Psoas muscle (tissue), 8 donors: ENCODE measurements around the gene KRTAP19-8. TPM values are rescaled to one million over a fixed set of nuclear protein-coding genes. Genes with fewer than 3 reads are reported as not detected.

Source experiments
- ATAC-seq, 4 donors: fragments of 200-7000 bp; cut with Tn5 transposase; one replicate each; pipeline ENCODE4 v1.9.1; 2020; ENCODE audit warnings: moderate library complexity in 3 of 4, mild to moderate bottlenecking in 2 of 4
- DNase-seq, 2 donors: peaks; one replicate each; pipeline ENCODE4 v3.0.0-alpha.2; 2020
- H3K27ac ChIP-seq: fragments of 200-600 bp; one replicate; pipeline ENCODE4 v1.8.0; 2022
- H3K27me3 ChIP-seq, 3 donors: fragments of 200-600 bp in 1 of 3; one replicate each; pipeline versions ENCODE4 v1.6.1 to v1.8.0; 2013 to 2022; ENCODE audit warnings: low read length in 2 of 3, mild to moderate bottlenecking in 2 of 3, moderate library complexity in 1 of 3; ENCODE audit not compliant: insufficient read depth in 3 of 3
- H3K36me3 ChIP-seq, 2 donors: fragments of 200-600 bp in 1 of 2; one replicate each; pipeline versions ENCODE4 v1.6.1 to v1.8.0; 2013 to 2022; ENCODE audit warnings: low read depth in 1 of 2, mild to moderate bottlenecking in 1 of 2, moderate library complexity in 1 of 2; ENCODE audit not compliant: insufficient read depth in 1 of 2
- H3K4me1 ChIP-seq: fragments of 200-600 bp; one replicate; pipeline ENCODE4 v1.8.0; 2022
- H3K4me3 ChIP-seq: fragments of 200-600 bp; one replicate; pipeline ENCODE4 v1.8.0; 2022; ENCODE audit warnings: mild to moderate bottlenecking
- H3K9me3 ChIP-seq: fragments of 200-600 bp; one replicate; pipeline ENCODE4 v1.8.0; 2022
- CTCF ChIP-seq: fragments of 200-600 bp; IDR thresholded peaks from one replicate; pipeline ENCODE4 v1.8.0; 2022; ENCODE audit warnings: antibody characterized with exemption
- WGBS, 3 donors: extraction: QIAGEN DNeasy Blood & Tissue Kit; methylation state at CpG; one replicate each; pipeline versions ENCODE4 v1.1.6 to v1.1.7; 2013; 5-methylcytosine and 5-hydroxymethylcytosine counted together
- intact Hi-C, 2 donors: fragments of 100-400 bp; cut with DNase I; formaldehyde crosslinking; loops; one replicate each; pipeline versions ENCODE4 v1.11.0 to v1.14.2; 2022
- polyA plus RNA-seq, 3 donors: library from polyadenylated mRNA; stranded (reverse); fragments of 200-250 nt; gene quantifications; one replicate each; pipeline ENCODE4 v1.2.3, GENCODE V29; 2013
- total RNA-seq, 4 donors: library from RNA; stranded (reverse); fragmentation: NEBNext Ultra II Directional in 2 of 4; extraction: Animal tissue kit (Norgen Biotek cat#: 25700) in 2 of 4; gene quantifications; one replicate each; pipeline versions ENCODE4 v1.2.1 to v1.2.4, GENCODE V29; 2021 to 2023
- donor health status: healthy with polysubstance abuse.
- donor health status: DM: no; HTN: no; CAD: no; lungs with moderate emphysema.
- donor health status: Bipolar disorder and iron deficiency.
- donor health status: healthy.
- donor health status: DM: yes; HTN: yes; CAD: no.
- donor health status: DM: no; HTN: no; CAD: no.
- donor health status: DM: no; HTN: no; CAD: no.
- donor health status: DM: yes; HTN: yes; CAD: no.

Gene KRTAP19-8
- total and polyA plus RNA-seq, 7 donors: not detected

- H3K36me3 ChIP-seq: no peaks in the 10 kb centered on the region
- H3K27me3 ChIP-seq: no peaks in the 10 kb centered on the region
- intact Hi-C loops: no loop called here
- no peak overlapping the region for H3K27ac ChIP-seq
- ATAC-seq: no peak
- TF ChIP-seq CTCF: no peak
- H3K4me1 ChIP-seq: no peaks in the 10 kb centered on the region
- 52 to 63% (median 58%) methylated on average over 1 of the region's 1 CpG for WGBS, 3 donors
- no peaks in the 10 kb centered on the region for H3K9me3 ChIP-seq
- no peak for DNase-seq
- H3K4me3 ChIP-seq: no peak overlapping the region
Measured at GRCh38 chr21:31011412-31011811, 26.9 kb downstream of the KRTAP19-8 start.

GRCh38 chr21:31008355-31008754, 29.9 kb downstream of the KRTAP19-8 start:
- no peak for ATAC-seq
- H3K4me1 ChIP-seq: no peaks in the 10 kb centered on the region
- TF ChIP-seq CTCF: no peak
- intact Hi-C loops: no loop called here
- 93 to 96% (median 95%) methylated on average over 1 of the region's 1 CpG for WGBS, 3 donors
- DNase-seq: no peak
- no peak overlapping the region for H3K27ac ChIP-seq
- peaks cover 0 to 2% (median 0%) of the 10 kb centered on the region in 3 donors for H3K27me3 ChIP-seq
- H3K36me3 ChIP-seq: no peaks in the 10 kb centered on the region
- H3K9me3 ChIP-seq: no peaks in the 10 kb centered on the region
- H3K4me3 ChIP-seq: no peak overlapping the region

- intact Hi-C loops: no loop called here
- Histone ChIP-seq H3K27ac (no peak overlapping the region), H3K4me1 (no peaks in the 10 kb centered on the region), H3K4me3 (no peak overlapping the region), H3K27me3 (peaks cover 0 to 2% (median 0%) of the 10 kb centered on the region in 3 donors), H3K36me3 (no peaks in the 10 kb centered on the region), H3K9me3 (no peaks in the 10 kb centered on the region)
- 78 to 83% (median 79%) methylated on average over 5 of the region's 5 CpGs for WGBS, 3 donors
- no peak for ATAC-seq
- no peak for TF ChIP-seq CTCF
- DNase-seq: no peak
Measured at GRCh38 chr21:31005019-31005418, 33.3 kb downstream of the KRTAP19-8 start.

GRCh38 chr21:31003471-31003870, 34.8 kb downstream of the KRTAP19-8 start:
- Histone ChIP-seq H3K4me1 (no peaks in the 10 kb centered on the region), H3K27me3 (peaks cover 0 to 2% (median 0%) of the 10 kb centered on the region in 3 donors), H3K36me3 (no peaks in the 10 kb centered on the region), H3K27ac (no peak overlapping the region), H3K4me3 (no peak overlapping the region), H3K9me3 (no peaks in the 10 kb centered on the region)
- intact Hi-C loops: no loop called here
- TF ChIP-seq CTCF: no peak
- ATAC-seq: no peak
- DNase-seq: no peak
- 39 to 49% (median 46%) methylated on average over 10 of the region's 10 CpGs for WGBS, 3 donors

- intact Hi-C loops: no loop called here
- DNase-seq (no peak), ATAC-seq (no peak)
- Histone ChIP-seq H3K4me1 (no peaks in the 10 kb centered on the region), H3K9me3 (no peaks in the 10 kb centered on the region), H3K27me3 (no peaks in the 10 kb centered on the region), H3K36me3 (no peaks in the 10 kb centered on the region), H3K4me3 (no peak overlapping the region), H3K27ac (no peak overlapping the region)
- no peak for TF ChIP-seq CTCF
- 47 to 50% (median 48%) methylated on average over 3 of the region's 3 CpGs for WGBS, 3 donors
Measured at GRCh38 chr21:30997541-30997940, 40.7 kb downstream of the KRTAP19-8 start.
